ENCODE measurements around the gene USP32. TPM values are rescaled to one million over a fixed set of nuclear protein-coding genes. Genes with fewer than 3 reads are reported as not detected.
"Not testable (repeated sequence)": the region's sequence is repeated elsewhere in the genome, so short reads cannot be mapped to it uniquely, and the experiment has no call there.

USP32 gene
- total RNA-seq, 8 experiments from 2014 or later = 29.3 to 187 (median 32.1) TPM

DNA sequence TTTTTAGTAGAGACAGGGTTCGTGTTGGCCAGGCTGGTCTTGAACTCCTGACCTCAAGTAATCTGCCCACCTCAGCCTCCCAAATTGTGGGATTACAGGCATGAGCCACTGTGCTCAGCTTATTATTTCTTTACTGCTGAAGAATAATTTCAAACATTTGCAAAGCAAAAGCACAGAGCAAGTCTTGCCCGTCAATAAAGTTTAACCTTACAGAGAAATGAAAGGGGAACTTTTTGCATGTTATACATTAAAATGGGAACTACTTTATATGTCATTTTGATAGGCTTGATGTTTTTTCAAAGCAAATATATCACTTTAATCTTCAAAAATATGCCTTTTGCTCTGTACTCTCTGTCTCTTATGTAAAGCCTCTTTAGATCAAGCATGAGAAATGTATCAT is 173.2 kb downstream of the USP32 start:
- H3K4me3 ChIP-seq; in situ Hi-C loops (cut with MboI; ENCODE audit: low pct_unique_long_range_greater_than_20kb in 2 of 9, low sequenced_read_pairs in 9 of 9, unreplicated experiment in 9 of 9); ATAC-seq (replicated peaks in 6 of 8); H3K4me1 ChIP-seq (replicated peaks in 1 of 2); H3K27ac ChIP-seq: not testable (repeated sequence)
- 90 to 100% (median 100%) methylated on average over 1 to 2 of the region's 2 CpGs; no CpG with 5 or more reads in 5 of the 10 experiments for WGBS, 10 experiments

DNA sequence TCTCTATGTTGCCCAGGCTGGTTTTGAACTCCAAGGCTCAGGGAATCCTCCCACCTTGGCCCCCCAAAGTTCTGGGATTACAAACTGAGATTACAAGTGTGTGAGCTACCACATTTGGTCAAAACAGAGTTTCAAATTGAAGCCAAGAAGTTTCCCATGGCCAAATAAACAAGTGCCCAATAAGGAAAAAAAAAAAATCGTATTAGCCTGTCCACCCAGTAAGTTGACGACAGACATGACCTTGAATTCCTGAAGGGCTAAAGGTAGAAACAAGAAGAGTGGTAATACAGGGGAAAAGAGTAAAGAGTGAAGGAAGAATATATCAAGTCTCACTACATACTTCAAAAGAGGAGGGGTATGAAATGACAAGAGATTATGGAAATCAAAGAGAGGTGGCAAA is 176.0 kb downstream of the USP32 start:
- WGBS, 10 experiments = no CpG with 5 or more reads among the region's 2 CpGs
- H3K27ac ChIP-seq; H3K4me1 ChIP-seq (replicated peaks in 1 of 2); ATAC-seq (replicated peaks in 6 of 8); in situ Hi-C loops (cut with MboI; ENCODE audit: low pct_unique_long_range_greater_than_20kb in 2 of 9, low sequenced_read_pairs in 9 of 9, unreplicated experiment in 9 of 9); H3K4me3 ChIP-seq: not testable (repeated sequence)

DNA sequence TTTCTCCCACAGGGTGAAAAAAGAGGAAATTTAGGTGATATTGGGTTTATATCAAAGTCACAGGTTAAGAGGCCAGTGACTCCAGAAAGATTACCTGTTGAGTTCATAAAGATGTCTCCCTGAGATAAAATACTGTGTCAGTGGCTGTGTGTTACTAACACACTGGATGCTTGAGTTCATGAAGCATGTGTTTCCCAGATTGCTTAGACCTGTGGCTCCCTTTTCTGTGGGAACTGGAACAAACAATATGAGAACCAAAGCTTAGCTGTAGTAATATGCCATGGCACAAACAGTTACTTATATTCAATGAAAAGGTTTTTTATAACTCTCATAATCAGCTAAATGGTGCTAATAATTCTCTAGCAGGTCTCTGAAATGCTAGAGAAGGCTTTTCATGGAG is 180.7 kb downstream of the USP32 start:
- in situ Hi-C loops (cut with MboI; ENCODE audit: low pct_unique_long_range_greater_than_20kb in 2 of 9, low sequenced_read_pairs in 9 of 9, unreplicated experiment in 9 of 9); H3K4me1 ChIP-seq (replicated peaks in 1 of 2); ATAC-seq (replicated peaks in 6 of 8): not testable (repeated sequence)

DNA sequence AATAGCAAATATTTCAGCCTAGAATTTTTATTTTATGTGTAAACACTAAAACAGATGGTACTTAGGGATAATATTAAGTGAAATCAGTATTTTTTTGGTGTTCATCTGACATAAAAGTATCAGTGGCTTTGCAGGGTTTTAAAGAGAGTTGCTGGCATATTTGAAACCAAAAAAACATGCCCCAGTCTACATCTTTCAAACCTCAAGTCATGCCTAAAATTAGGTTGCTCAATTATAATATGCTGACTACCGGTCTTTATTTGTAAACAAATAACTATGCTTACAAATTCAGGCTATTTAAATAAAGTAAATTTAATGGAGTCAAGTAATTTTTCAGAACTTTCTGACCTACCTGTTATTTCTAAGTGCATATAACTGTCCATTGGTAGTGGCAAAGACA is 183.6 kb downstream of the USP32 start:
- ATAC-seq (replicated peaks in 6 of 8); H3K27ac ChIP-seq; H3K4me1 ChIP-seq (replicated peaks in 1 of 2); in situ Hi-C loops (cut with MboI; ENCODE audit: low pct_unique_long_range_greater_than_20kb in 2 of 9, low sequenced_read_pairs in 9 of 9, unreplicated experiment in 9 of 9); H3K4me3 ChIP-seq: not testable (repeated sequence)
- WGBS, 10 experiments = no CpG with 5 or more reads among the region's 1 CpG

More for the DNA sequence above, 180.7 kb downstream of the USP32 start:
- not testable (repeated sequence) for H3K27ac ChIP-seq, H3K4me3 ChIP-seq

DNA sequence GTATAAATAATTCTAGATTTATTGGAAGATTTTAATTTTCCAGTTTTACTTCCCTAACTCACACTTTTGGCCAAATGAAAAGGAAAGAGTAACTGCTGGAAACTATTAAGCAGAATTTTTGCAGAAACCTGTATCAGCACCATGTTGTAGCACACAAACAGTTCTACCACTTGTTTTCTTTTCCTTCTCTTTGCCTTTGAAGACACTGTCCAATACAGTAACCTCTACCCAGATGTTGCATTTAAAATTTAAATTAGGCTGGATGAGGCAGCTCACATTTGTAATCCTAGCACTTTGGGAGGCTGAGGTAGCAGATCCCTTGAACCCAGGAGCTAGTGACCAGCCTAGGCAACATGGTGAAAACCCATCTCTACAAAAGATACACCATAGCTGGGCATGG is 186.2 kb downstream of the USP32 start:
- in situ Hi-C loops (cut with MboI; ENCODE audit: low pct_unique_long_range_greater_than_20kb in 2 of 9, low sequenced_read_pairs in 9 of 9, unreplicated experiment in 9 of 9); H3K4me3 ChIP-seq: not testable (repeated sequence)
- ATAC-seq (replicated peaks in 6 of 8) = peak in 2 of 8 experiments; percentile 64 to 77

DNA sequence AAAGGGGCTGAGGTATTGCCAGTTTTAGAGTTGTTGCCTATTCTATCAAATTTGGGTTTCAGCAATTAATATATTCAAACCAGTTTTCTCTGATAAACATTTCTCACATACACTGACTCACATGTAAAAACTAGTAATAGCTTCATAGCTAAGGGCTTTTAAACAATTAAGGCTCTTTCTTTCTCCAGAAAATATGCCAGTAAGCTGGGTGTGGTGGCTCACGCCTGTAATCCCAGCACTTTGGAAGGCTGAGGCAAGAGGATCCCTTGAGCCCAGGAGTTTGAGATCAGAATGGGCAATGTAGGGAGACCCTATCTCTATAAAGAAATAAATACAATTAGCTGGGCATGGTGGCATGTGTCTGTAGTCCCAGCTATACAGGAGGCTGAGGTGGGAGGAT is 193.3 kb downstream of the USP32 start:
- H3K27ac ChIP-seq; H3K4me3 ChIP-seq; in situ Hi-C loops (cut with MboI; ENCODE audit: low pct_unique_long_range_greater_than_20kb in 2 of 9, low sequenced_read_pairs in 9 of 9, unreplicated experiment in 9 of 9); H3K4me1 ChIP-seq (replicated peaks in 1 of 2): not testable (repeated sequence)
- peak in 2 of 8 experiments; percentile 51 to 65 for ATAC-seq (replicated peaks in 6 of 8)
- 100% methylated on average over 1 of the region's 1 CpG; no CpG with 5 or more reads in 8 of the 10 experiments for WGBS, 10 experiments

More for the DNA sequence above, 186.2 kb downstream of the USP32 start:
- H3K27ac ChIP-seq; H3K4me1 ChIP-seq (replicated peaks in 1 of 2): not testable (repeated sequence)

DNA sequence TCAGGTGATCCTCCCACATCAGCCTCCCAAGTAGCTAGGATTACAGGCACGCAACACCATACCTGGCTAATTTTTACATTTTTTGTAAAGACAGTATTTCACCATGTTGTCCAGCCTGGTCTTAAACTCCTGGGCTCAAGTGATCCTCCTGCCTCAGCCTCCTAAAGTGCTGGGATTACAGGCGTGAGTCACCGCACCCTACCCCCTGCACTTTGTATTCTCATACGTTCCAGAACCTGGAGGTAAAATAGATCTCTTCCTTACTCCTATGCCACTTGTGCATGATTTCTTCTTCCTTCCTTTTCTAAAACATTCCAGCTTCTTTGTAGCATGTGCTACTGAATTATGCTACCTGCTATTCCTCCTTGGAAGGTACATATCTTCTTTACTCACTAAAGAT is 197.8 kb downstream of the USP32 start:
- H3K4me1 ChIP-seq (replicated peaks in 1 of 2); ATAC-seq (replicated peaks in 6 of 8); H3K4me3 ChIP-seq; in situ Hi-C loops (cut with MboI; ENCODE audit: low pct_unique_long_range_greater_than_20kb in 2 of 9, low sequenced_read_pairs in 9 of 9, unreplicated experiment in 9 of 9); H3K27ac ChIP-seq: not testable (repeated sequence)
- 89 to 100% (median 100%) methylated on average over 1 to 4 of the region's 4 CpGs; no CpG with 5 or more reads in 2 of the 10 experiments for WGBS, 10 experiments

DNA sequence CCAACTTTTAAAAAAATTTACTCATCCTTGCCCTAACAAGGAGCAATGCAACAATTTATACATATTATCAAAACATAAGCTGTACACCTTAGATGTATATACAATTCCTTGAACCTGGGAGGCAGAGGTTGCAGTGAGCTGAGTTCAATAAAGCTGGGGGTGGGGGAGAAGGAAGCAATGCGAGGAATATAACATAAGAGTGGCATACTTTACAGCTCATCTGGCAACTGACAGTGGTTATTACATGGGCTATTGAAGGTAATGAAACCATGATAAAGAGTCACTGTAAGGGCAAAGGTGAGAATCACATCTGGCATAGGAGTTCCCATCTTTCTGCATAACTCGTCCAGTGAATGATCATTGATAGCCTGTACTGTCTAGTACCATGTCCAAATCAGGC is 198.5 kb downstream of the USP32 start:
- ATAC-seq (replicated peaks in 6 of 8) = no peak
- H3K4me3 ChIP-seq = no peak overlapping the region
- in situ Hi-C loops (cut with MboI; ENCODE audit: low pct_unique_long_range_greater_than_20kb in 2 of 9, low sequenced_read_pairs in 9 of 9, unreplicated experiment in 9 of 9) = no loop called here
- no peaks in the 10 kb centered on the region for H3K4me1 ChIP-seq (replicated peaks in 1 of 2)
- 60 to 100% (median 93%) methylated on average over 1 to 2 of the region's 2 CpGs; no CpG with 5 or more reads in 1 of the 10 experiments for WGBS, 10 experiments
- H3K27ac ChIP-seq = no peak overlapping the region

DNA sequence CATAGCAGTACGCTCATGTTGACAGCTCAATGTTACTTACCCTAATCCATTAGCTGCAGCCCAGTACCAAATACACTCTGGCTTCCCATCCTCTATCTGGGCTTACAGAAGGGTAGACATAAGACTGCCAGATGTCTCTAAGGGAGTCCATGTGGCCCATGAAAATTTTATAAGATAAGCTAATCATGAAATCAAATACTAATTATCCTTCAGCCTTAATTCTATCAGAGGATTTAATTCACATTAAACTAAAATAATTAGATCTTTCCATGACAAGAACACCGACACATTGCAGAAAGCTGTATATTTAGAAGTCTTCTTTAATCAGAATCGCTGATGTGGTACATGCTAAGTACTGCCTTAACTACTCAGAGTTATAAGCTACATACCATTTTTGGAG is 198.9 kb downstream of the USP32 start:
- WGBS, 10 experiments = 0 to 100% (median 100%) methylated on average over 1 to 2 of the region's 3 CpGs; no CpG with 5 or more reads in 4 of the 10 experiments
- H3K27ac ChIP-seq; H3K4me3 ChIP-seq; in situ Hi-C loops (cut with MboI; ENCODE audit: low pct_unique_long_range_greater_than_20kb in 2 of 9, low sequenced_read_pairs in 9 of 9, unreplicated experiment in 9 of 9); H3K4me1 ChIP-seq (replicated peaks in 1 of 2); ATAC-seq (replicated peaks in 6 of 8): not testable (repeated sequence)

DNA sequence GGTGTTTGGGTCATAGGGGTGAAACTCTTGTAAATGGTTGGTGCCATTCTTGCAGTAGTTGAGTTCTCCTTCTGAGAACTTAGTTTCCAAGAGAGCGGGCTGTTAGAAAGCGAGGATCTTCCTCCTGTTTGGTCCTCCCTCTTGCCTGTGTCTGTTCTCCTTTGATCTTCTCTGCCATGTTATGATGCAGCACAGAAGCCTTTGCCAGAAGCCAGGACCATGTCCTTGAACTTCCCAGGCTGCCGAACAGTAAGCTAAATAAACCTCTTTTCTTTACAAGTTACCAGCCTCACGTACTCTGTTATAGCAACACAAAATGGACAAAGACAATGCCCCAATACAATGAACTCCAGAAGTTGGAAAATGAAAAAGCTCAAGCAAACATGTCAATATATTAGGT is 201.9 kb downstream of the USP32 start:
- in situ Hi-C loops (cut with MboI; ENCODE audit: low pct_unique_long_range_greater_than_20kb in 2 of 9, low sequenced_read_pairs in 9 of 9, unreplicated experiment in 9 of 9); H3K4me1 ChIP-seq (replicated peaks in 1 of 2): not testable (repeated sequence)
- 88 to 100% (median 100%) methylated on average over 1 to 3 of the region's 4 CpGs; no CpG with 5 or more reads in 3 of the 10 experiments for WGBS, 10 experiments

DNA sequence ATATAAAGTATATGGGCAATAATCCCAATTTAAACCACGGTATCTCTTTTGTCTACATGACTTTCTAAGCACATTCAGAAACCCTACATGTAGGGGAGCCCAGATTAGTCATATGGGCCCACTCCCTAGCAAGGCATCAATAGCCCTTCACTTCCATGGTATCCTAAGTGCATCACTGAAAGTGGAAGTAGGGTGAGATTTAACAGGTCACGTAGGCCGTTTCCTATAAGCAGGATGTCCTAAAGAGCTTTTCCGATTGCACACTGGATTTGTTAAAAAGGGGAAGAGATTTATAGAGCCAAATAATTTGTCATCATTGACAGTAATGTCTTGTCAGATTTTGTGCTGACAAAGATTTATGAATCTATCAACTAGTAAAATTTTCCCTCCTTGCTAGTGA is 203.2 kb downstream of the USP32 start:
- no peak for ATAC-seq (replicated peaks in 6 of 8)
- in situ Hi-C loops (cut with MboI; ENCODE audit: low pct_unique_long_range_greater_than_20kb in 2 of 9, low sequenced_read_pairs in 9 of 9, unreplicated experiment in 9 of 9) = no loop called here
- no peak overlapping the region for H3K4me3 ChIP-seq
- no peaks in the 10 kb centered on the region for H3K4me1 ChIP-seq (replicated peaks in 1 of 2)
- no peak overlapping the region for H3K27ac ChIP-seq
- 90 to 100% (median 100%) methylated on average over 1 to 4 of the region's 4 CpGs; no CpG with 5 or more reads in 4 of the 10 experiments for WGBS, 10 experiments

More for the DNA sequence above, 201.9 kb downstream of the USP32 start:
- ATAC-seq (replicated peaks in 6 of 8); H3K4me3 ChIP-seq; H3K27ac ChIP-seq: not testable (repeated sequence)

DNA sequence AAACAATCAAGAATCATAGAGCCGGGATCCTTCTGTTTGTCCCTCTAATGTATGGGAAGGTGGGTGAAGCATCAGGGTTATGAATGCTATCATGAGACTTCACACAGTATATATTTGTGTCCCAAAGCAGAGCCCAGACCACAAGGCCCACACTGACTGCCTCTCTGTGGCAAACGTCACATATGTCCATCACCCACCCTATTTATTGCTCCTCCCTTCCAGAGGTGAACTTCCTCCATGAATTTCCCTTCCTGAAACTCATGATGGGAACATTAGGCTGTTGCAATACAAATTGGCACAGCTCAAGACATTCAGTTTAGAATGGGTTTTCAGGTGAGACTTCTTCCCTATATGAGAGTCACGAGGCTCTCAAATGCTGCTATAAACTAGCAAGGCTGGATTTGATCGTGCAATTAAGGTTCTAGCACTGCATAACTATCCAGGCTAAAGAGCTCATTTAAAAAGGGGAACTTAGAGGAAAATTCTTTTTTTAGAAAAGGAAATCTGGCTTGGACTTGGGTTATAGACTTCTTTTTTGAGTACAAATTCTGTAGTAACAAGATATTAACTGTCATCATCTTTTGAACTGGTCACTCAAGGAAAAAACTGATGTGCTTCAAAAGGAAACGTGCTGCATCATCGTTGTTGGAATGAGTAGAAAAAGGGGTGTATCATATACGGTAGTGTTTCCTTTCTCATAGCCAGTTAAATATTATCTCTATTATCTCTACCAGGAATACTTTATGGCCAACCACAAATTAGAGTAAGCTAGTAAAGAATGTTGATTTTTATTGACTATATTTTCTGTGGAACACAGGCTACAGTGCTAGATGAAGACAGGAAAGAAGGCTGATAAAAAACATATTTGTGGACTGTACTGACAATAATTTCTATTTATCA is 204.8 kb downstream of the USP32 start:
- in situ Hi-C loops (cut with MboI; ENCODE audit: low pct_unique_long_range_greater_than_20kb in 2 of 9, low sequenced_read_pairs in 9 of 9, unreplicated experiment in 9 of 9); H3K4me1 ChIP-seq (replicated peaks in 1 of 2); H3K27ac ChIP-seq; ATAC-seq (replicated peaks in 6 of 8); H3K4me3 ChIP-seq: not testable (repeated sequence)
- 80 to 100% (median 91%) methylated on average over 1 to 4 of the region's 7 CpGs; no CpG with 5 or more reads in 3 of the 10 experiments for WGBS, 10 experiments

DNA sequence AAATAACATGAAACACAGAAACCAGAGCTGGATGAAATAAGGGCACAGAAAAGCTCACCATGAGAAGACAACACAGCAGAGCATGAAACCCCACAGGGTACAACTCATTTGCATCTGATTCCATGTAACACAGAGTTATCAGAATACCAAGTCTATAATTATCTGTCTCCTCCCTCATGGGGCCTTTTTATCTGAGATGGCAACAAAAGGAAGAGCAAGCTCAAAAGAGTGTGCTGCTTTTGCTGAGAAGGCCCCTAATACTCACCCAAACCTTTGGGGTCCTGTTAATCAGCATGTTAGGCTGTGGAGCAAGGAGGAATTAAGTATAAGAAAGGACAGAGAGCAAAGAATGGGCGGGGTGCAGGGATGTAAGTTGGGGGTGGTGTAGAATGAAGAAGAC is 205.6 kb downstream of the USP32 start:
- H3K27ac ChIP-seq; in situ Hi-C loops (cut with MboI; ENCODE audit: low pct_unique_long_range_greater_than_20kb in 2 of 9, low sequenced_read_pairs in 9 of 9, unreplicated experiment in 9 of 9): not testable (repeated sequence)
- WGBS, 10 experiments = 80 to 100% (median 86%) methylated on average over 1 of the region's 1 CpG; no CpG with 5 or more reads in 5 of the 10 experiments

More for the DNA sequence above, 205.6 kb downstream of the USP32 start:
- not testable (repeated sequence) for H3K4me3 ChIP-seq; ATAC-seq (replicated peaks in 6 of 8); H3K4me1 ChIP-seq (replicated peaks in 1 of 2)
